HepG2 (cell line): Measurements from ENCODE around the gene ZSWIM8. TPM values are rescaled to one million over a fixed set of nuclear protein-coding genes. Genes with fewer than 3 reads are reported as not detected.
A peak's percentile ranks its signal among the peaks of the same experiment; 100 is the strongest.

Experiments used
- ATAC-seq: fragments of 200-7000 bp; cut with Tn5 transposase; 3 replicates; pipeline ENCODE4 v1.9.1; 2020; ENCODE audit warnings: mild to moderate bottlenecking, moderate library complexity
- BruUV-seq: library from RNA; stranded (reverse); fragments of 400-500 nt; replicated peaks from 2 replicates; lab custom pipeline; 2021; lab: Mats Ljungman, UMichigan
- CTCF ChIA-PET: fragments of 300-600 bp; formaldehyde crosslinking; extraction: SDS; loops from one replicate; lab custom pipeline; 2021; ENCODE audit warnings: low total read pairs, inconsistent platforms, low intra/inter-chr PET ratio; lab: Yijun Ruan, JAX
- POLR2A ChIA-PET: fragments of 350-600 bp; sonication (Branson Sonifier 250); formaldehyde crosslinking; loops from one replicate; lab custom pipeline; 2020; ENCODE audit warnings: antibody characterized with exemption, inconsistent platforms; lab: Yijun Ruan, JAX
- DNase-seq: peaks from one replicate; pipeline ENCODE4 v3.0.0-alpha.2; 2015; ENCODE audit warnings: low spot score
- FAIRE-seq: peaks from 3 replicates; lab custom pipeline; 2011; peaks lifted over from hg19 to GRCh38; lab: Jason Lieb, UNC
- H2AFZ ChIP-seq: one replicate; pipeline ENCODE4 v1.6.1; 2011; ENCODE audit warnings: low read length, inconsistent platforms
- H3K27ac ChIP-seq: fragments of 300-600 bp; 3 replicates; pipeline ENCODE4 v1.8.0; 2011; ENCODE audit warnings: mixed run types, mild to moderate bottlenecking, mixed read lengths, low read length, inconsistent platforms; ENCODE audit not compliant: insufficient read depth; ENCODE audit errors: extremely low read length
- H3K27me3 ChIP-seq, 2 experiments: fragments of 200-600 bp in 1 of 2; 2 replicates in 1 of 2; 3 replicates in 1 of 2; pipeline versions ENCODE4 v1.6.0 to v1.8.0; 2011; ENCODE audit warnings: low read length in 2 of 2, mild to moderate bottlenecking in 2 of 2, moderate library complexity in 2 of 2, inconsistent platforms in 1 of 2; ENCODE audit not compliant: insufficient read depth in 2 of 2, control insufficient read depth in 1 of 2
- H3K36me3 ChIP-seq, 2 experiments: fragments of 200-600 bp in 1 of 2; replicated peaks in 1 of 2; 2 replicates in 1 of 2; 3 replicates in 1 of 2; pipeline versions ENCODE4 v1.5.1 to v1.8.0; 2011; ENCODE audit warnings: low read length in 2 of 2, inconsistent platforms in 1 of 2; ENCODE audit not compliant: insufficient read depth in 2 of 2, control insufficient read depth in 1 of 2
- H3K4me1 ChIP-seq: 2 replicates; pipeline ENCODE4 v1.5.1; 2012; ENCODE audit warnings: low read length, inconsistent platforms; ENCODE audit not compliant: insufficient read depth
- H3K4me2 ChIP-seq: 2 replicates; pipeline ENCODE4 v1.6.0; 2011; ENCODE audit warnings: low read depth, low read length, inconsistent platforms
- H3K4me3 ChIP-seq, 3 experiments: fragments of 200-600 bp in 1 of 3; sonication (generic), shearing (Covaris generic) in 1 of 3; replicated peaks in 1 of 3; 2 replicates each; pipeline ENCODE4 v1.5.1; 2011 to 2016; ENCODE audit warnings: low read length in 3 of 3, inconsistent platforms in 2 of 3, low read depth in 2 of 3, mild to moderate bottlenecking in 2 of 3, control low read depth in 1 of 3, mixed read lengths in 1 of 3; ENCODE audit not compliant: insufficient read depth in 1 of 3
- H3K79me2 ChIP-seq: one replicate; pipeline ENCODE4 v1.6.1; 2011; ENCODE audit warnings: low read length, inconsistent platforms; ENCODE audit not compliant: insufficient read depth
- H3K9ac ChIP-seq: 2 replicates; pipeline ENCODE4 v1.6.0; 2011; ENCODE audit warnings: mild to moderate bottlenecking, low read depth, low read length, inconsistent platforms; ENCODE audit not compliant: insufficient read depth
- H3K9me3 ChIP-seq: 2 replicates; pipeline ENCODE4 v1.5.1; 2012; ENCODE audit warnings: mild to moderate bottlenecking, low read length
- H4K20me1 ChIP-seq: 2 replicates; pipeline ENCODE4 v1.6.0; 2011; ENCODE audit warnings: inconsistent platforms, mild to moderate bottlenecking, low read length, moderate library complexity; ENCODE audit not compliant: insufficient read depth
- ADNP ChIP-seq: sonication (generic); formaldehyde crosslinking; IDR thresholded peaks from 2 replicates; pipeline ENCODE4 v1.4.0; 2020; ENCODE audit warnings: missing genetic modification reagents
- GMEB2 ChIP-seq: IDR thresholded peaks from 2 replicates; pipeline ENCODE4 v1.6.1; 2016; ENCODE audit warnings: missing biosample characterization, missing genetic modification reagents, low read depth
- POLR2A ChIP-seq, 2 experiments: IDR thresholded peaks; 2 replicates each; pipeline ENCODE4 v1.6.1; 2011; ENCODE audit warnings: low read depth in 2 of 2, low read length in 2 of 2, mild to moderate bottlenecking in 1 of 2, moderate library complexity in 1 of 2; ENCODE audit not compliant: insufficient read depth in 1 of 2
- POLR2G ChIP-seq: fragments of 200-400 bp; formaldehyde crosslinking; IDR thresholded peaks from 2 replicates; pipeline ENCODE4 v1.6.1; 2018; ENCODE audit warnings: mild to moderate bottlenecking, low read depth, low read length, moderate library complexity
- ZNF343 ChIP-seq: sonication (generic); formaldehyde crosslinking; IDR thresholded peaks from 2 replicates; pipeline ENCODE4 v1.4.0; 2020; ENCODE audit warnings: mild to moderate bottlenecking, missing genetic modification reagents
- ZNF704 ChIP-seq: sonication (generic); formaldehyde crosslinking; IDR thresholded peaks from 2 replicates; pipeline ENCODE4 v1.8.1; 2023; ENCODE audit warnings: mild to moderate bottlenecking, inconsistent platforms, moderate library complexity, missing genetic modification reagents, borderline replicate concordance
- WGBS: methylation state at CpG from one replicate; pipeline ENCODE4 v1.1.6; 2017; ENCODE audit warnings: low lambda C conversion rate; 5-methylcytosine and 5-hydroxymethylcytosine counted together
- in situ Hi-C: cut with HindIII; loops from 2 replicates; pipeline ENCODE4 v1.10.0; 2017; ENCODE audit warnings: low pct_unique_long_range_greater_than_20kb; ENCODE audit not compliant: extremely low pct_ligation_motif_present
- intact Hi-C: fragments of 100-400 bp; cut with micrococcal nuclease; formaldehyde crosslinking; loops from one replicate; pipeline ENCODE4 v1.10.0; 2022; ENCODE audit not compliant: unreplicated experiment
- polyA plus RNA-seq, 8 experiments: library from polyadenylated mRNA; depleted of rRNA in 3 of 8; stranded (reverse) in 7 of 8; unstranded in 1 of 8; fragments of >200 nt; fragmentation: Illumina TruSeq in 4 of 8; extraction: Trizol in 4 of 8; gene quantifications; 2 replicates each; pipeline versions ENCODE4 v1.2.1 to v1.2.3, GENCODE V29; 2011 to 2016; ENCODE audit warnings: low read depth in 4 of 8, missing spikeins in 1 of 8, mixed read lengths in 1 of 8; ENCODE audit not compliant: insufficient read depth in 1 of 8
- total RNA-seq, 5 experiments: library from RNA; depleted of rRNA; stranded (reverse); fragments of >200 nt; fragmentation: Illumina TruSeq; extraction: Trizol; gene quantifications; 2 replicates each; pipeline ENCODE4 v1.2.3, GENCODE V29; 2016; ENCODE audit warnings: low read depth in 1 of 5

The ZSWIM8 gene
- total and polyA plus RNA-seq, 2 of the 13 experiments (the other 11 are each of a cell fraction or from before 2014, with no cell fraction given) = 39.9 to 98.2 TPM

- Histone ChIP-seq H3K4me2 (peak overlapping the region; percentile 85), H3K4me1 (peaks cover 44% of the 10 kb centered on the region), H4K20me1 (peaks cover 4% of the 10 kb centered on the region; the same call in 1 of the 2 replicates), H3K36me3 (peaks cover 0 to 10% of the 10 kb centered on the region in 2 experiments; a peak in 3 of 5 replicates), H3K27me3 (no peaks in the 10 kb centered on the region; a peak in 1 of 5 replicates), H3K27ac (no peak overlapping the region), H3K79me2 (peaks cover 56% of the 10 kb centered on the region), H3K9me3 (no peaks in the 10 kb centered on the region), H2AFZ (no peak overlapping the region), H3K9ac (no peak overlapping the region), H3K4me3 (peak overlapping the region in 2 of 3 experiments; percentile 80 to 88; a peak in 3 of 6 replicates)
- POLR2A ChIA-PET = interaction anchor here (2.0 kb wide), 1 partner anchor 50 kb away, joined by 8 read pairs; no protein-coding TSS in a partner anchor
- BruUV-seq = no TSS peak
- TF ChIP-seq POLR2G (0 out of 2 replicates have a peak, but pooled peaks have one; percentile 43), GMEB2 (CRISPR knock-in tag) (no peak)
- intact Hi-C loops (no loop called here), in situ Hi-C loops (no loop called here)
- DNase-seq (no peak), FAIRE-seq (no peak), ATAC-seq (no peak)
- WGBS = 91% methylated on average over 5 of the region's 5 CpGs
- CTCF ChIA-PET = no interaction called here
Observed at GRCh38 chr10:73780301-73780700, 5.1 kb upstream of the ZSWIM8 start.

- WGBS = 31% methylated on average over 11 of the region's 11 CpGs
- peaks cover 0 to 4% of the 10 kb centered on the region in 2 experiments; a peak in 2 of 5 replicates for H3K36me3 ChIP-seq
- FAIRE-seq (no peak), ATAC-seq (no peak), DNase-seq (no peak)
- H2AFZ ChIP-seq = no peak overlapping the region
- peak overlapping the region; percentile 81 for H3K27ac ChIP-seq
- H3K9ac ChIP-seq = peak overlapping the region; percentile 92
- in situ Hi-C loops (no loop called here), intact Hi-C loops (no loop called here)
- H3K4me1 ChIP-seq = peaks cover 37% of the 10 kb centered on the region
- H3K4me3 ChIP-seq = peak overlapping the region; percentile 80 to 89 (median 88)
- H3K27me3 ChIP-seq = no peaks in the 10 kb centered on the region; a peak in 1 of 5 replicates
- H3K4me2 ChIP-seq = peak overlapping the region; percentile 85
- H3K79me2 ChIP-seq = peaks cover 50% of the 10 kb centered on the region
- ChIA-PET POLR2A (interaction anchor here (2.0 kb wide), 1 partner anchor 51 kb away, joined by 8 read pairs; no protein-coding TSS in a partner anchor), CTCF (no interaction called here)
- no peaks in the 10 kb centered on the region for H3K9me3 ChIP-seq
- H4K20me1 ChIP-seq = no peaks in the 10 kb centered on the region
- TF ChIP-seq ZNF343 (CRISPR knock-in tag) (no peak), POLR2A (IDR thresholded peaks at IDR 0.05; ENCODE audit: insufficient read depth in 1 of 2, low read depth in 2 of 2, low read length in 2 of 2) (0 out of 4 replicates have a peak, but pooled peaks of 1 of the 2 experiments have one; percentile 4), ZNF704 (CRISPR knock-in tag) (0 out of 2 replicates have a peak, but pooled peaks have one; percentile 8), ADNP (no peak)
- BruUV-seq = TSS peak; percentile 78
Observed at GRCh38 chr10:73780966-73781365, 4.4 kb upstream of the ZSWIM8 start.
